ENCODE data around the gene FAM219A.

FAM219A gene

DNA sequence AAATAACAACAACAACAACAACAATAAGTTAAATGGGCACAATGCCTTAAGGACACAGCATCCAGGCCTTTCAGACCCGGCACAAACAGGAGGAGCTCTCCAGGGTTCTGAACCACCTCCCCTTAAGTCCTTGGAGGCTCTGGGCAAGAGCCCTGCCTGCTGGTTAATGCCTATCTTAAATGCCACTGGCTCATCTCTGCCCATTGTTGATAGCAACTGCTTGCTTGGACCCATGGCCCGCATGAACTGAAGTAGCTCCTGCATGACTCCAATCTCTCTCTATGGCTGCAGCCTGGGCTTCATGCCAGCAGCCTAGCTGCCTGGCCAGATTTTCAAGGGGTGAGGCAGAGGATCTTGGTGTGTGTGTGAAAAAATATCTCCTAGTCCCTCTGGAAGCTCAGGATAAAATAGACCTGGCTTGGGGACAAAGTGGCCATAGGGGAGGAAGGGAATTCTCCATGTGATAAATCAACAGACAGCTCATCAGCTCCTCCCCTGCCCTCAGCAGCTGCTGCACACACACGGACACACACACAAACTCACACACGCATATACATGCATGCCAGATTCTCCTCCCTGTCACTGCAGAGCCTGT lies 27.4 kb downstream of the FAM219A start:
- no peak for DNase-seq (ENCODE audit: low read depth)
- TF ChIP-seq CTCF (IDR thresholded peaks at IDR 0.05; ENCODE audit: control insufficient read depth, insufficient read depth, low read depth, low read length, missing control alignments), result no peak
- H3K4me3 ChIP-seq (ENCODE audit: control insufficient read depth, low read depth, low read length), result no peak overlapping the region

DNA sequence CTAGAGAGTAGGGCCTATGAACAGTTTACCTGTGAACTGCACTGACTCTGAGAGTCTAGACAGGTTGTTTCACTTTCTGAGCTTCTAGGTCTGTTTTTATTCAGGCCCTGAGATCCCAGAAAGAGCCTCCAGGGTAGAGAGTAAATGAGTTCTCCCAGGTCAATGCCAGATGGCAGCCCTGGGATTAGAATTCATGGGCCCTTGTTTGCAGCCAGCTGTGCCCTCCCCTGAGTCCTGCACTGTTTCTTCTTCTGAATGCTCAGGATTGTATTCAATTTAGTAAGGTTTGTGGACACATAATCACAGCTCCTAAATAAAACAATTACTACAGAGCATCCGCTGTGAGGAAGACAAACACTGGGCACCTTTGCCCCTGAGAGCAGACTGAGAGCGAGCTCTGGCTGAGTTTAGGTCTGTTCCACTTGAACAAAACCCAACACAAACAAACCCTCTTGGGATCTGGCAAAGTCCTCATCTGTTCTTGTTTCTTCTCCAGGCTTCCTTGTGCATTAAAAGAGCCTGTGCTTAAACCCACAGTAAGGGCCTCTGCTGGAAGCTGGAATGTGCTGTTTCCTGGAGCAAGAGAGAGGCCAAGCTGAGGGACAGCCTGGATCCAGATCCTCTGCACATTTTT lies 29.9 kb downstream of the FAM219A start:
- H3K4me3 ChIP-seq (ENCODE audit: control insufficient read depth, low read depth, low read length), result no peak overlapping the region
- TF ChIP-seq CTCF (IDR thresholded peaks at IDR 0.05; ENCODE audit: control insufficient read depth, insufficient read depth, low read depth, low read length, missing control alignments), result no peak
- DNase-seq (ENCODE audit: low read depth), result no peak

DNA sequence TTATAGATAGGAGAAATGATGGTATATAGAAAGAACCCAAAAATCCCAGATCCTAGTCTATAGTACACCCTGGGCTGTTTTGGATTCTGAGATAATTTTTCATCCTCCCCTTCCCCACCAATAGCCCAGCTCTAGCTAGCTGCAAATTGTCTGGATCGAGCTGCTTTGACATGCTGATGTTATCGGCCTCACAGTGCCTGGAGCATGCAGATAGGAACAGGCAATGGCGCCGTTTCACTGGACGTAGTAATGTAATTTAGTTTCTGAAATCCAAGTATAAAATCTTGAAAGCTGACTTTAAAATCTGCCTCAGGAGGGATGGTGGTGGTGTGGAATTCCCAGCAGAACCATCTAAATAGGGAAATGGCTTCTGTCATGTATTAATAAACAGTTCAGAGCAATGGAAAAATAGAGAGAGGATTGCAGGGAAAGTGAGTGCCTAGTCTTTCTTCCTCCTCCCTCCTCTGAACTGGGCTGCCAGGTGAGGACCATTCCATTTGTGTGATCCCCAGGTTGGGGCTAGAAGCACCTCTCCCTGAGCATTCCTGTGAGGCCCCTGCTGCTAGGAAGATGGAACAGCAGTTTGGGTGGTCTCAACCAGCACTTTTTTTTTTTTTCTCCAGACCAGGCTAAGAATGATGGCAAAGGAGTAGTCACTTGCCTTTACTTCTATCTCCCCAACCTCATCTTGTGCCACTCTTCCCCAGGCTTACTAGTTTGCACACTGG lies 31.9 kb downstream of the FAM219A start:
- H3K4me3 ChIP-seq (ENCODE audit: control insufficient read depth, low read depth, low read length), result no peak overlapping the region
- TF ChIP-seq CTCF (IDR thresholded peaks at IDR 0.05; ENCODE audit: control insufficient read depth, insufficient read depth, low read depth, low read length, missing control alignments), result no peak
- DNase-seq (ENCODE audit: low read depth), result no peak

- no peak for DNase-seq (ENCODE audit: low read depth)
- H3K4me3 ChIP-seq (ENCODE audit: control insufficient read depth, low read depth, low read length), result no peak overlapping the region
- TF ChIP-seq CTCF (IDR thresholded peaks at IDR 0.05; ENCODE audit: control insufficient read depth, insufficient read depth, low read depth, low read length, missing control alignments), result no peak
These were observed 38.5 kb downstream of the FAM219A start for GRCh38 chr9:34419716-34420504.

- TF ChIP-seq CTCF (IDR thresholded peaks at IDR 0.05; ENCODE audit: control insufficient read depth, insufficient read depth, low read depth, low read length, missing control alignments), result no peak
- no peak for DNase-seq (ENCODE audit: low read depth)
- no peak overlapping the region for H3K4me3 ChIP-seq (ENCODE audit: control insufficient read depth, low read depth, low read length)
These were observed 40.6 kb downstream of the FAM219A start for GRCh38 chr9:34417734-34418133.

GRCh38 chr9:34413231-34413852 lies 45.0 kb downstream of the FAM219A start:
- H3K4me3 ChIP-seq (ENCODE audit: control insufficient read depth, low read depth, low read length), result no peak overlapping the region
- DNase-seq (ENCODE audit: low read depth), result no peak
- TF ChIP-seq CTCF (IDR thresholded peaks at IDR 0.05; ENCODE audit: control insufficient read depth, insufficient read depth, low read depth, low read length, missing control alignments), result no peak
